ENCODE data around the gene BIVM. TPM values are rescaled to one million over a fixed set of nuclear protein-coding genes. Genes with fewer than 3 reads are reported as not detected.

The BIVM gene
- total and polyA plus RNA-seq, 2 donors, result 14.3 to 60.2 TPM

Other genes with a start within 250 kb of the BIVM start
- 76.1 TPM for gene TPP2, start 202.1 kb upstream of the BIVM start, total RNA-seq
- 22.1 TPM for gene TPP2, start 202.1 kb upstream of the BIVM start, polyA plus RNA-seq
- gene METTL21C, start 104.1 kb upstream of the BIVM start, total RNA-seq, result 0.69 TPM
- gene METTL21C, start 104.1 kb upstream of the BIVM start, polyA plus RNA-seq, result not detected
- gene TEX30, start 25.3 kb upstream of the BIVM start, total RNA-seq, result 15.6 TPM
- 8.9 TPM for gene TEX30, start 25.3 kb upstream of the BIVM start, polyA plus RNA-seq
- gene POGLUT2, start 143 bp upstream of the BIVM start, total RNA-seq, result 35.5 TPM
- gene POGLUT2, start 143 bp upstream of the BIVM start, polyA plus RNA-seq, result 11.4 TPM
- gene ERCC5, start 46.9 kb downstream of the BIVM start, total RNA-seq, result 70.8 TPM
- gene ERCC5, start 46.9 kb downstream of the BIVM start, polyA plus RNA-seq, result 35.9 TPM